ENCODE measurements around the gene UTP3. TPM values are rescaled to one million over a fixed set of nuclear protein-coding genes. Genes with fewer than 3 reads are reported as not detected.
A peak's percentile ranks its signal among the peaks of the same experiment; 100 is the strongest.

UTP3 gene
- total RNA-seq, 1 experiment from 2014 or later = 16.4 TPM

DNA sequence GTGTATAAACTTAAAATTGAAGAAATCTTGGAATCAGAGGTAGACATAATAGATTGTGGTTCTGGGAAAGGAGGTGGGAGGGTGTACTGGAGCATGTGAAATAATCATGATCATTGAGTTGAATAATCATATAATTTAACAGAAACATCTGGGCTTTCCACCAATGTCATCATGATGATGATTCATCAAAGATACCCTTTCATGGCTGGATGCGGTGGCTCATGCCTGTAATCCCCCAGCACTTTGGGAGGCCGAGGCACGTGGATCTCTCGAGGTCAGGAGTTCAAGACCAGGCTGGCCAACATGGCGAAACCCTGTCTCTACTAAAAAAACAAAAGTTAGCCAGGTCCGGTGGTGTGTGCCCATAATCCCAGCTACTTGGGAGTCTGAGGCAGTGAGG, 26.8 kb downstream of the UTP3 start:
- ChIA-PET CTCF (no interaction called here), POLR2A (ENCODE audit: unreplicated experiment) (no interaction called here)
- Histone ChIP-seq H4K20me1 (ENCODE audit: insufficient read depth) (no peaks in the 10 kb centered on the region), H3K4me2 (no peak overlapping the region), H3K9me3 (ENCODE audit: insufficient read depth, low read depth) (no peaks in the 10 kb centered on the region), H3K4me3 (no peak overlapping the region), H3K27ac (no peak overlapping the region), H3F3A (ENCODE audit: insufficient read depth, low read depth) (peaks cover 9% of the 10 kb centered on the region), H3K4me1 (replicated peaks; ENCODE audit: insufficient read depth) (peaks cover 16% of the 10 kb centered on the region), H3K36me3 (ENCODE audit: low read depth) (no peaks in the 10 kb centered on the region), H3K9me2 (ENCODE audit: insufficient read depth) (no peaks in the 10 kb centered on the region), H3K79me2 (ENCODE audit: low read depth) (peaks cover 9% of the 10 kb centered on the region), H2AFZ (no peak overlapping the region), H3K27me3 (ENCODE audit: insufficient read depth, low read depth) (no peaks in the 10 kb centered on the region)
- no TSS peak for BruUV-seq (replicated peaks)
- no peak for TF ChIP-seq EZH2 (IDR thresholded peaks at IDR 0.05; ENCODE audit: low read depth)
- TF ChIP-seq CTCF (conservative IDR thresholded peaks at IDR 0.05) = no peak
- no peak for DNase-seq
- intact Hi-C loops (cut with micrococcal nuclease; ENCODE audit: unreplicated experiment) = no loop called here

- peaks cover 12% of the 10 kb centered on the region; the same call in 1 of the 2 replicates for H3K79me2 ChIP-seq (ENCODE audit: low read depth)
- peak in 1 of 2 experiments; percentile 81 for DNase-seq
- no peak overlapping the region for H3K4me3 ChIP-seq
- H3K36me3 ChIP-seq (ENCODE audit: low read depth) = no peaks in the 10 kb centered on the region
- H3K9me3 ChIP-seq (ENCODE audit: insufficient read depth, low read depth) = no peaks in the 10 kb centered on the region
- H3K9me2 ChIP-seq (ENCODE audit: insufficient read depth) = no peaks in the 10 kb centered on the region
- ChIA-PET CTCF (no interaction called here), POLR2A (ENCODE audit: unreplicated experiment) (no interaction called here)
- no peak overlapping the region for H2AFZ ChIP-seq
- H3K4me2 ChIP-seq = peak overlapping the region; percentile 48
- H3K27me3 ChIP-seq (ENCODE audit: insufficient read depth, low read depth) = no peaks in the 10 kb centered on the region
- H4K20me1 ChIP-seq (ENCODE audit: insufficient read depth) = no peaks in the 10 kb centered on the region
- BruUV-seq (replicated peaks) = no TSS peak
- H3K4me1 ChIP-seq (replicated peaks; ENCODE audit: insufficient read depth) = peaks cover 16% of the 10 kb centered on the region
- peaks cover 9% of the 10 kb centered on the region for H3F3A ChIP-seq (ENCODE audit: insufficient read depth, low read depth)
- TF ChIP-seq EZH2 (IDR thresholded peaks at IDR 0.05; ENCODE audit: low read depth) = no peak
- TF ChIP-seq CTCF (conservative IDR thresholded peaks at IDR 0.05) = no peak
- intact Hi-C loops (cut with micrococcal nuclease; ENCODE audit: unreplicated experiment) = no loop called here
- H3K27ac ChIP-seq = peak overlapping the region; percentile 46; the same call in 1 of the 2 replicates
These were observed 30.7 kb downstream of the UTP3 start for GRCh38 chr4:70718811-70719604.

DNA sequence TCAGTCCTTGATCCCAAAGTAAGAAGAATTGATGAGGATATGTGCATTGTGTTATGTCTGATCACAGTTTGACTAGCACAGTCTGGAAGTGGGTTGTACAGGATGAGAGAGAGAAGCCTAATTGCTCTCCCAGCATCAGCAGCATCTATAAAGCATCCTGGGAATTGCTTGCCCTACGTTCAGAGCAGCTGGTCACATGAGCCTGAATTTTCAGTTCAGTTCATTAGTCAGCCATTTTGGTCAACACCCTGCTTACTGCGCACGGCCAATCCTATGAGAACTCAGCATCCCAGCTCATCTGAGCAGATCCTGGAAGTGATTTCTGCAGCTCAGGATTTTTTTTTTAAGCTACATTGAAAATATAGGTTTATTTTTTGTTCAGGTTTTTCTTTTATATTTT, 33.4 kb downstream of the UTP3 start, which contains the start of gene RUFY3:
RUFY3 (plus strand) TSS at position 218 of the 400 bp plus-strand sequence. CDS start 610 bp downstream, outside the sequence.
- Histone ChIP-seq H3K4me2 (no peak within 1 kb of the TSS), H3K9me3 (ENCODE audit: insufficient read depth, low read depth) (no peaks in the 10 kb centered on the region), H3K36me3 (ENCODE audit: low read depth) (no peaks in the 10 kb centered on the region), H3K27me3 (ENCODE audit: insufficient read depth, low read depth) (no peaks in the 10 kb centered on the region), H3K4me3 (no peak within 1 kb of the TSS), H3K9me2 (ENCODE audit: insufficient read depth) (no peaks in the 10 kb centered on the region), H3K27ac (no peak within 1 kb of the TSS), H3K4me1 (replicated peaks; ENCODE audit: insufficient read depth) (peaks cover 16% of the 10 kb centered on the region), H3K79me2 (ENCODE audit: low read depth) (peaks cover 12% of the 10 kb centered on the region; the same call in 1 of the 2 replicates), H2AFZ (no peak within 1 kb of the TSS), H3F3A (ENCODE audit: insufficient read depth, low read depth) (peaks cover 9% of the 10 kb centered on the region), H4K20me1 (ENCODE audit: insufficient read depth) (no peaks in the 10 kb centered on the region)
- CTCF ChIA-PET = interaction anchor here (0.6 kb wide), 2 partner anchors 38 kb away, joined by 3 to 6 read pairs; no protein-coding TSS in a partner anchor
- intact Hi-C loops (cut with micrococcal nuclease; ENCODE audit: unreplicated experiment) = no loop called here
- POLR2A ChIA-PET (ENCODE audit: unreplicated experiment) = interaction anchor here (0.5 kb wide), 1 partner anchor 10 kb away, joined by 4 read pairs; no protein-coding TSS in a partner anchor
- no peak for TF ChIP-seq EZH2 (IDR thresholded peaks at IDR 0.05; ENCODE audit: low read depth)
- no peak for TF ChIP-seq CTCF (conservative IDR thresholded peaks at IDR 0.05)
- BruUV-seq (replicated peaks) = no TSS peak
- DNase-seq = no peak
